Forelimb muscle (tissue), 1 donor: Measurements from ENCODE around the gene AP3D1. TPM values are rescaled to one million over a fixed set of nuclear protein-coding genes. Genes with fewer than 3 reads are reported as not detected.
"Not testable (repeated sequence)": the region's sequence is repeated elsewhere in the genome, so short reads cannot be mapped to it uniquely, and the experiment has no call there.

ENCODE experiments used
- DNase-seq: peaks from one replicate; pipeline ENCODE4 v3.0.0-alpha.2; 2013; ENCODE audit warnings: low read depth
- polyA plus RNA-seq: library from polyadenylated mRNA; unstranded; fragments of 120-200 nt; gene quantifications from one replicate; pipeline ENCODE4 v1.2.1, GENCODE V29; 2013; ENCODE audit not compliant: insufficient read length

AP3D1 gene
- 53.5 TPM for polyA plus RNA-seq

GRCh38 chr19:2151339-2152229, at the start of gene AP3D1:
TSS of gene AP3D1 (minus strand) at chr19:2151566. CDS start at chr19:2151334, 232 bp downstream.
- DNase-seq: peak; percentile 95

DNA sequence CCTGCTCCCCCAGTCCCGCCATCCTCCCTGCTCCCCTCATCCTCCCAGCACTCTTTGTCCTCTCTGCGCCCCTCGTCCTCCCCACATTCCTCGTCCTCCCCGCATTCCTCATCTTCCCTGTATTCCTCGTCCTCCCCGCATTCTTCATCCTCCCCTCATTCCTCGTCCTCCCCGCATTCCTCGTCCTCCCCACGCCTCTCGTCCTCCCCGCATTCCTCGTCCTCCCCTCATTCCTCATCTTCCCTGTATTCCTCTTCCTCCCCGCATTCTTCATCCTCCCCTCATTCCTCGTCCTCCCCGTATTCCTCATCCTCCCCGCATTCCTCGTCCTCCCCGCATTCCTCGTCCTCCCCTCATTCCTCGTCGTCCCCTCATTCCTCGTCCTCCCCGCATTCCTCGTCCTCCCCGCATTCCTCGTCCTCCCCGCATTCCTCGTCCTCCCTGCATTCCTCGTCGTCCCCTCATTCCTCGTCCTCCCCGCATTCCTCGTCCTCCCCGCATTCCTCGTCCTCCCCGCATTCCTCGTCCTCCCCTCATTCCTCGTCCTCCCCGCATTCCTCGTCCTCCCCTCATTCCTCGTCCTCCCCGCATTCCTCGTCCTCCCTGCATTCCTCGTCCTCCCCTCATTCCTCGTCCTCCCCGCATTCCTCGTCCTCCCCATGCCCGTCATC, 49.4 kb upstream of the AP3D1 start:
- not testable (repeated sequence) for DNase-seq

DNA sequence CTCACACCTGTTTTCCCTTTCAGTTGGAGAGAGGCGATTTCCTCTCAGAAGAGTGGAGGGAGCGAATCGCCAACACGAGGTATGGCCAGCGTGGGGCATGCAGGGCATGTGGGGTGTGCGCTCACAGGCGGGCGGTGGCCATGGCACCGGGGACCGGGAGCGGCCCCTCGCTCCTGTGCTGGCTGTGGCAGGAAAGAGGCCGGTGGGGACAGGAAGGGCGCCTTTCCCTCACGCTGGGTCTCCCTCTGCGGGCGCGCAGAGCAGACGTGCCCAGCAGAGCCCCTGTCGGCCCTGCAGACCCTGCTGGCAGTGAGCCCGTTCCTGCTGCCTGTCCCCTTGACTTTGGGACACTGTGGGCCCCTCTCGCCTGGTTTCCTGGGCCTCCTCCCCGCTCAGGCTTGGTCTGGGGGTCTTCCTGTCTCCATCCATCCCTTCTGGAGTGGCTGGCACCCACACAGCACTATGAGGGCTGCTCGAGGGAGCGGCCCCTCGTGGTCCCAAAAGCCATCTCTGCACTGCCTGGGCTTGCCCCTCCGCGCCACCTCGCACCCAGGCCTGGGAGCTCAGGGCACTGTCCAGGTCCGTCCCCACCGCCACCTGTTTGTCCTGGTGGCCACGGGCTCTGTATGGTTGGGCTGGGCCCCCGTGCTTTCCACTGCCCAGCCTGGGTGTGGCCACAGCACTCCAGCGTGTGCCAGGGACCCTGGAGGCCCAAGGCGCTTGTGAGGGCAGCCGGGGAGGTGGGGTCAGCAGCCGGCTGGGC, 48.7 kb upstream of the AP3D1 start:
- no peak for DNase-seq

DNA sequence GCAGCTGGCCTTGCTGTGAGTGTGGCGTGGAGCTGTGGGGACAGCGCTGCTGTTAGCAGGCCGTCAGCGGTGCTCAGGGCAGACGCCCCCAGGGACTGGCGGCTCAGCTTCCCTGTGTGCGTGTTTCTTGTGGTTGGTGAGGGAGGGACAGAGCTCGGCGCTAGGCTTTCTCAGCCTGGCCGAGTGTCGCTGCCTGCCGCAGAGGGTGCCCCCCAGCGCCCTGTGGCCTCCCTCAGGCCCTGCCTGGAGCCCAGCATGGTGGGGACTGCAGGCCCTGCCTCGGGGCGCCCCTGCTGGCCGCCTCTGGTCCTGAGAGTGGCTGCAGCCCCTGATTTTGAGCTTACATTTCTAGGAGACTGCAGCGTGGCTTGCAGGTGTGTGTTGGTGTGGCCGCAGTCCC, 47.8 kb upstream of the AP3D1 start:
- DNase-seq: no peak

DNA sequence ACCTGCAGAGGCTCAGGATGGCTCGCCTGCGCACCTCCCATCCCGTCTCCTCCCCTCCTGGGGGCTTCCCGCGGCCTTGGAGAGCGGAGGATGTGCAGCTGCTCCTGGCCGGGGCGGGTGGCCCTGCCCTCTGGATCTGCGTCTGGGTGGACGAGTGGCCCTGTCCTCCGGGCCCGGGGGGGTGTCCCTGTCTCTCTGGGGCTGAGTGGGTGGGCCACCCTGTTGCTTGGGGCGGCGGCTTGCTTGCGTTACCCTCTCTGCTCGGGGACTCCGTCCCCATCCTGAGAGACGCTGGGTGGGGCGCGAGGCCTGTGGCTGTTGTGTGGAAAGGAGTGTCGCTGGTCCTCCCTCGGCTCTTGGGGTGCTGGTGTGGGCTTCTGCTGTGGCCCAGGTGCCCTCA, 47.0 kb upstream of the AP3D1 start:
- no peak for DNase-seq

GRCh38 chr19:2197270-2197669, 45.9 kb upstream of the AP3D1 start:
- no peak for DNase-seq

DNA sequence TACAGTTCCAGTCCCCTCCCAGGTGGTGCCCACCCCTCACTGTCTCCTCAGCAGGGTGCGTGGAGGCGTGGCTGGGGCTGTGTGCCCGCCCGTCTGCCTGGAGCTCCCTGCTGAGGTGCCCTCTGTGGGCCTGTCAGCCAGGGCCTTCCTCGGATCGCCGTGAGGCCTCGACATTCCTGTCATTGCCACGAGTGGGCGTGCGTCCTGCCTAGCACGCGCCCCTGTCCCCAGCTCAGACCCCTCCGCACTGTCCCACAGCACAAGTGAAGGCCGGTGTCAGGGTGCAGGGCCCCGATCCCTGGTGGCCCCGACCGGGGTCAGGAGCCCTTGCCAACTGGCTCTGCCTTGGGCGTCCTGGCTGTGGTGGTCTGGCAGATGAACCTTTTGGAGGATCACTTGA, 44.5 kb upstream of the AP3D1 start:
- no peak for DNase-seq

DNA sequence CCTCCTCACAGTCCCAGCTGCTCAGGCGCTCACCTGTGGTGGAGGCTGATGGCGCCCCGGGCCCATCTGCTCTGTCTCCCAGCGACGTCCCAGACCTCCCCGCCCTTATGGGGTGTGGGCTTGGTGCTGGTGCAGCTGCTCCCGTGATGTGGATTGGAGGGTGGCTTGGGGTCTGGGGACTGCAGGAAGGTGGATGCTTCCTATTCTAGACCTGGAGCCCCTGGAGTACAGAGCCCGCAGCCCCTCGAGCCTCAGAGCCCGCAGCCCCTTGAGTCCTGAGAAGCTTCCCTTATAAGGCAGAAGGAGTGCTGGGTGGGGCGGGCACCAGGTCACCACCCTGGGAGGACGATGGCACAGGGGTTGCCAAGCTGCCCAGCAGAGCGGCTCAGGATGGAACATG, 44.0 kb upstream of the AP3D1 start:
- no peak for DNase-seq

GRCh38 chr19:2194513-2195078, 43.2 kb upstream of the AP3D1 start:
- DNase-seq: no peak

GRCh38 chr19:2193807-2194206, 42.4 kb upstream of the AP3D1 start:
- DNase-seq: no peak

- no peak for DNase-seq
These were observed 41.5 kb upstream of the AP3D1 start for GRCh38 chr19:2192862-2193261.

GRCh38 chr19:2191456-2192310, 40.3 kb upstream of the AP3D1 start:
- DNase-seq: no peak

DNA sequence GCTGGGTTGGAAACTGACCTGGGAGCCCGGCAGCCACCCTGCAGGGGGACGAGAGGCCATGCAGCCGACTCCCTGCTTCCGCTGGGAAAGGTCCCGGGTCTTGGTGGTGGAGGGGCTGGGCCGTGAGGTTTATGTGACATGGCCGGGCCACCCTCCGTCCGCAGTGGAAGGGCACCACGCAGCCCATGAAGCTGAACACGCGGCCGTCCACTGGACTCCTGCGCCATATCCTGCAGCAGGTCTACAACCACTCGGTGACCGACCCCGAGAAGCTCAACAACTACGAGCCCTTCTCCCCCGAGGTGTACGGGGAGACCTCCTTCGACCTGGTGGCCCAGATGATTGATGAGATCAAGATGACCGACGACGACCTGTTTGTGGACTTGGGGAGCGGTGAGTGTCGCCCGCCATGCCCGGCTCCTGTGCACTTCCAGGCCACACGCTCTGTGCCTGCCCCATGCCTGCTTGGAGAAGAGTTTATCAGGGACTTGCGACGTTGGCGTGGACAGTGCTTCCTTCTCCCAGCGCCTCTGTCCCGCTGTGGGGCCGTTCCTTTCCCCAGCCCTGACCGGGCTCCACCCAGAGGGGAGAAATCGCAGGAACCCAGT, 39.6 kb upstream of the AP3D1 start:
- no peak for DNase-seq

- DNase-seq: no peak
These were observed 38.5 kb upstream of the AP3D1 start for GRCh38 chr19:2189880-2190279.

GRCh38 chr19:2188708-2189385, 37.5 kb upstream of the AP3D1 start:
- no peak for DNase-seq

GRCh38 chr19:2187159-2187558, 35.8 kb upstream of the AP3D1 start:
- DNase-seq: no peak

GRCh38 chr19:2186071-2186846, 34.9 kb upstream of the AP3D1 start:
- DNase-seq: peak; percentile 67

DNA sequence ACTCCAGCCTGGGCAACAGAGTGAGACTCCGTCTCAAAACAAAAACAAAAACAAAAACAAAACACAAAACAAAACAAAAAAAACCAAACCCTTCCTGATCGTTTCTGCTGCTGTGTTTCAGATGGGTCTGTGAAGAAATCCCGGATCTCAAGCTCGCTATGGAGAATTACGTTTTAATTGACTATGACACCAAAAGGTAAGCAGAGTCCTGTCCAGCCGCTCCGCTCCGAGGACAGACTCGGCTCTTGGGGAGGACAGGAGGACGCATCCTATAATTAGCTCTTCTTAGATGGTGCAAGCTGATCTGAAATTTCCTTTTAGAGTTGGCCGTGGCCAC, 34.3 kb upstream of the AP3D1 start:
- no peak for DNase-seq

DNA sequence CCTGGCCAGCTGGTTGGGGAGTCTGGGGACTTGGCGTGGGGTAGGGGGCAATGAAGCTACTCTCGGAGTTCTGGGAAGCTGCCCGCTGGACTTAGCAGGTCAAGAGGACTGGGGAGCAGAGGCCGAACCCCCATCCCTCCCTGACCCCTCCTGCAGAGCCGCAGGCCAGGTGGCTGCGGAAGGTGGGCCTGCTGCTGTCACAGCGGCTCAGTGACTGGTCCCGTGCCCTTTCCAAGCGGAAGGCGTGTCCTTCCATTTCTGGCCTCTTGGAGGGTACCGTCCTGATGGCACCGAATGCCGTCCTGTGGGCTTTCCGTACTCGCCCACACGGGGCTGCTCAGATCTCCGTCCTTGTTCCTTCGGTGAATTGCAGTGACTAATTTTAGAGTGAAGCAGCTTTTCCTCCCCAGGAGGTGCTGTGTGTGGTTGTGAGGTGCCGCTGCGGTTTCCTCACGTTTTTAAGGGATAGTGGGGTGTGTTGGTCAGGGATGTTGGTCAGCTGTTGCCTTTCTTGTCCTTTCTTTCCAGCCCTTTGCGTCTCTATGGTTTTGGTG, 33.1 kb upstream of the AP3D1 start:
- DNase-seq: no peak
